B cell (primary cell): ENCODE results near the gene SKAP2. TPM values are rescaled to one million over a fixed set of nuclear protein-coding genes. Genes with fewer than 3 reads are reported as not detected.

ENCODE experiments used
- ATAC-seq: fragments of 200-7000 bp; cut with Tn5 transposase; one replicate; pipeline ENCODE4 v1.10.0; 2021; ENCODE audit warnings: low read depth, mild to moderate bottlenecking, moderate number of reproducible peaks, moderate library complexity
- CTCF ChIA-PET: fragments of 350-600 bp; sonication (Branson Sonifier 250); formaldehyde crosslinking; loops from one replicate; lab custom pipeline; 2021; ENCODE audit warnings: antibody characterized with exemption, inconsistent platforms; lab: Charles Lee
- POLR2A ChIA-PET: fragments of 350-600 bp; sonication (Branson Sonifier 250); formaldehyde crosslinking; loops from one replicate; lab custom pipeline; 2021; ENCODE audit warnings: antibody characterized with exemption; lab: Charles Lee
- DNase-seq: peaks from one replicate; pipeline ENCODE4 v3.0.0; 2013
- H2AFZ ChIP-seq: 2 replicates; pipeline ENCODE4 v1.6.1; 2012; ENCODE audit warnings: mild to moderate bottlenecking, low read depth, low read length; ENCODE audit not compliant: insufficient read depth, poor library complexity, severe bottlenecking
- H3K27ac ChIP-seq, 2 donors: 1 replicate in 1 of 2; 2 replicates in 1 of 2; pipeline ENCODE4 v1.5.1; 2012 to 2013; ENCODE audit warnings: low read length in 2 of 2, mild to moderate bottlenecking in 2 of 2, moderate library complexity in 1 of 2
- H3K27me3 ChIP-seq, 4 experiments: fragments of 200-600 bp in 1 of 4; sonication (generic) in 1 of 4; replicated peaks in 1 of 4; 1 replicate in 2 of 4; 2 replicates in 2 of 4; pipeline versions ENCODE4 v1.6.1 to v1.7.0; 2013 to 2016; ENCODE audit warnings: low read length in 3 of 4, mild to moderate bottlenecking in 2 of 4, mixed read lengths in 1 of 4, moderate library complexity in 1 of 4; ENCODE audit not compliant: insufficient read depth in 4 of 4, control insufficient read depth in 3 of 4; ENCODE audit errors: control extremely low read depth in 1 of 4
- H3K36me3 ChIP-seq, 2 experiments: replicated peaks in 1 of 2; 1 replicate in 1 of 2; 2 replicates in 1 of 2; pipeline versions ENCODE4 v1.6.1 to v1.7.1; 2013; ENCODE audit warnings: low read length in 1 of 2; ENCODE audit not compliant: insufficient read depth in 2 of 2, control insufficient read depth in 1 of 2; ENCODE audit errors: control extremely low read depth in 1 of 2, extremely low read depth in 1 of 2
- H3K4me1 ChIP-seq, 2 donors: fragments of 200-600 bp in 1 of 2; sonication (generic) in 1 of 2; 1 replicate in 1 of 2; 2 replicates in 1 of 2; pipeline versions ENCODE4 v1.5.1 to v1.6.1; 2013 to 2017; ENCODE audit warnings: low read length in 2 of 2; ENCODE audit not compliant: control insufficient read depth in 2 of 2, insufficient read depth in 2 of 2
- H3K4me2 ChIP-seq: replicated peaks from 2 replicates; pipeline ENCODE3; 2012; ENCODE audit warnings: mild to moderate bottlenecking, low read depth, low read length; ENCODE audit not compliant: poor library complexity, severe bottlenecking
- H3K4me3 ChIP-seq, 5 experiments: fragments of 200-600 bp in 1 of 5; sonication (generic) in 1 of 5; 1 replicate in 3 of 5; 2 replicates in 2 of 5; pipeline versions ENCODE4 v1.5.1 to v1.7.0; 2011 to 2016; ENCODE audit warnings: low read length in 4 of 5, mild to moderate bottlenecking in 4 of 5, low read depth in 2 of 5, control low read depth in 1 of 5, moderate library complexity in 1 of 5; ENCODE audit not compliant: insufficient read depth in 1 of 5; ENCODE audit errors: control extremely low read depth in 1 of 5, extremely low read depth in 1 of 5
- H3K79me2 ChIP-seq: fragments of 200-600 bp; sonication (generic); one replicate; pipeline ENCODE4 v1.6.0; 2016; ENCODE audit warnings: low read length; ENCODE audit not compliant: control insufficient read depth, insufficient read depth
- H3K9ac ChIP-seq: fragments of 200-600 bp; sonication (generic); 2 replicates; pipeline ENCODE4 v1.6.1; 2017; ENCODE audit warnings: mild to moderate bottlenecking, low read length, moderate library complexity
- H3K9me3 ChIP-seq, 3 donors: one replicate each; pipeline versions ENCODE4 v1.6.1 to v1.7.1; 2013; ENCODE audit warnings: low read length in 2 of 3; ENCODE audit not compliant: control insufficient read depth in 2 of 3, insufficient read depth in 1 of 3; ENCODE audit errors: control extremely low read depth in 1 of 3
- H4K20me1 ChIP-seq: 2 replicates; pipeline ENCODE4 v1.6.0; 2012; ENCODE audit warnings: mild to moderate bottlenecking, low read length; ENCODE audit not compliant: insufficient read depth, control insufficient read depth, poor library complexity, severe bottlenecking
- H3K27ac Mint-ChIP-seq: one replicate; pipeline ENCODE4 v1.8.0; 2021; ENCODE audit warnings: mixed read lengths
- H3K27me3 Mint-ChIP-seq: one replicate; pipeline ENCODE4 v1.8.0; 2021; ENCODE audit warnings: mixed read lengths
- H3K4me1 Mint-ChIP-seq: one replicate; pipeline ENCODE4 v1.8.0; 2021; ENCODE audit warnings: mixed read lengths
- H3K4me3 Mint-ChIP-seq: one replicate; pipeline ENCODE4 v1.8.0; 2021; ENCODE audit warnings: mixed read lengths
- H3K9me3 Mint-ChIP-seq: one replicate; pipeline ENCODE4 v1.8.0; 2022; ENCODE audit warnings: mixed read lengths; ENCODE audit not compliant: insufficient read depth
- EZH2 ChIP-seq: IDR thresholded peaks from 2 replicates; pipeline ENCODE4 v1.6.1; 2012; ENCODE audit warnings: borderline replicate concordance, low read depth, mild to moderate bottlenecking, moderate library complexity, low read length; ENCODE audit not compliant: insufficient read depth, poor library complexity, severe bottlenecking
- WGBS: methylation state at CpG from one replicate; pipeline ENCODE4 v1.1.5; 2013; ENCODE audit warnings: missing lambda C conversion rate; ENCODE audit not compliant: insufficient coverage; 5-methylcytosine and 5-hydroxymethylcytosine counted together
- intact Hi-C: fragments of 100-400 bp; cut with micrococcal nuclease; formaldehyde crosslinking; loops from one replicate; pipeline ENCODE4 v1.10.0; 2022
- polyA plus RNA-seq: library from polyadenylated mRNA; depleted of rRNA; stranded (reverse); fragments of >200 nt; gene quantifications from 2 replicates; pipeline ENCODE4 v1.2.3, GENCODE V29; 2012
- total RNA-seq, 2 donors: library from RNA; stranded (reverse); fragments of 120-200 nt in 1 of 2; gene quantifications; 1 replicate in 1 of 2; 2 replicates in 1 of 2; pipeline versions ENCODE4 v1.2.3 to v1.2.4, GENCODE V29; 2013 to 2022
- TF ChIP-seq, protein P1 (sequence below): fragments of 200-600 bp; IDR thresholded peaks from one replicate; pipeline ENCODE4 v1.8.0; 2022; ENCODE audit warnings: antibody characterized with exemption, mild to moderate bottlenecking

Gene SKAP2
- total and polyA plus RNA-seq, 2 donors (not counting 1 experiment from before 2014, with no cell fraction given): 12.8 to 58.4 TPM

GRCh38 chr7:26854876-26855855 is 9.2 kb downstream of the SKAP2 start:
- H3K27me3 ChIP-seq: no peaks in the 10 kb centered on the region
- no peak overlapping the region for H3K27ac ChIP-seq
- H3K4me3 ChIP-seq: no peak overlapping the region
- peaks cover 1 to 12% of the 10 kb centered on the region in 2 experiments for H3K36me3 ChIP-seq
- no peak overlapping the region for H3K27ac Mint-ChIP-seq
- peaks cover 22 to 24% of the 10 kb centered on the region in 2 donors for H3K4me1 ChIP-seq
- H3K4me3 Mint-ChIP-seq: no peak overlapping the region
- no peak for TF ChIP-seq EZH2
- TF ChIP-seq, protein P1, sequence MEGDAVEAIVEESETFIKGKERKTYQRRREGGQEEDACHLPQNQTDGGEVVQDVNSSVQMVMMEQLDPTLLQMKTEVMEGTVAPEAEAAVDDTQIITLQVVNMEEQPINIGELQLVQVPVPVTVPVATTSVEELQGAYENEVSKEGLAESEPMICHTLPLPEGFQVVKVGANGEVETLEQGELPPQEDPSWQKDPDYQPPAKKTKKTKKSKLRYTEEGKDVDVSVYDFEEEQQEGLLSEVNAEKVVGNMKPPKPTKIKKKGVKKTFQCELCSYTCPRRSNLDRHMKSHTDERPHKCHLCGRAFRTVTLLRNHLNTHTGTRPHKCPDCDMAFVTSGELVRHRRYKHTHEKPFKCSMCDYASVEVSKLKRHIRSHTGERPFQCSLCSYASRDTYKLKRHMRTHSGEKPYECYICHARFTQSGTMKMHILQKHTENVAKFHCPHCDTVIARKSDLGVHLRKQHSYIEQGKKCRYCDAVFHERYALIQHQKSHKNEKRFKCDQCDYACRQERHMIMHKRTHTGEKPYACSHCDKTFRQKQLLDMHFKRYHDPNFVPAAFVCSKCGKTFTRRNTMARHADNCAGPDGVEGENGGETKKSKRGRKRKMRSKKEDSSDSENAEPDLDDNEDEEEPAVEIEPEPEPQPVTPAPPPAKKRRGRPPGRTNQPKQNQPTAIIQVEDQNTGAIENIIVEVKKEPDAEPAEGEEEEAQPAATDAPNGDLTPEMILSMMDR: no peak
- intact Hi-C loops: loop anchor here (5.0 to 10.0 kb wide), 2 partner anchors 173 to 990 kb away; no protein-coding TSS in a partner anchor
- H3K4me1 Mint-ChIP-seq: peaks cover 34% of the 10 kb centered on the region
- H2AFZ ChIP-seq: no peak overlapping the region
- H3K9me3 Mint-ChIP-seq: no peaks in the 10 kb centered on the region
- CTCF ChIA-PET: interaction anchor here (0.8 to 4.6 kb wide), 6 partner anchors 9 to 485 kb away, joined by 5 to 24 read pairs (median 8); partner anchors contain the start of genes HOXA5 and SKAP2
- H3K79me2 ChIP-seq: peaks cover 66% of the 10 kb centered on the region
- H3K4me2 ChIP-seq: no peak overlapping the region
- H4K20me1 ChIP-seq: peaks cover 3% of the 10 kb centered on the region
- DNase-seq: no peak
- POLR2A ChIA-PET: no interaction called here
- WGBS: no CpG with 5 or more reads among the region's 1 CpG
- no peaks in the 10 kb centered on the region for H3K9me3 ChIP-seq
- H3K9ac ChIP-seq: no peak overlapping the region
- ATAC-seq: no peak
- no peaks in the 10 kb centered on the region for H3K27me3 Mint-ChIP-seq
